Tibial artery (tissue), 4 donors: Measurements from ENCODE around the gene TCEA2.

Experiments
- DNase-seq, 2 donors: peaks; one replicate each; pipeline ENCODE4 v3.0.0-alpha.2; 2019
- H3K27ac ChIP-seq, 2 donors: fragments of 200-600 bp; sonication (generic) in 1 of 2; 1 replicate in 1 of 2; 2 replicates in 1 of 2; pipeline ENCODE4 v1.5.1; 2018 to 2019; ENCODE audit warnings: mild to moderate bottlenecking in 1 of 2
- H3K27me3 ChIP-seq, 2 donors: fragments of 200-600 bp; sonication (generic) in 1 of 2; one replicate each; pipeline versions ENCODE4 v1.5.1 to v1.6.0; 2016 to 2019
- H3K36me3 ChIP-seq, 3 donors: fragments of 200-600 bp; sonication (generic) in 2 of 3; one replicate each; pipeline ENCODE4 v1.5.1; 2016 to 2019; ENCODE audit warnings: mild to moderate bottlenecking in 2 of 3
- H3K4me1 ChIP-seq, 4 donors: fragments of 200-600 bp; sonication (generic) in 2 of 4; 1 replicate in 3 of 4; 2 replicates in 1 of 4; pipeline ENCODE4 v1.5.1; 2016 to 2019
- H3K4me3 ChIP-seq, 2 donors: fragments of 200-600 bp; sonication (generic) in 1 of 2; 1 replicate in 1 of 2; 2 replicates in 1 of 2; pipeline ENCODE4 v1.5.1; 2018 to 2019; ENCODE audit warnings: mild to moderate bottlenecking in 2 of 2
- H3K9me3 ChIP-seq, 3 donors: fragments of 200-600 bp; sonication (generic) in 1 of 3; one replicate each; pipeline ENCODE4 v1.5.1; 2016 to 2019
- intact Hi-C: fragments of 100-400 bp; cut with DNase I; formaldehyde crosslinking; loops from one replicate; pipeline ENCODE4 v1.15.0; 2023; ENCODE audit warnings: low total_unique reads
- TF ChIP-seq, protein P1 (sequence below), 2 experiments: fragments of 200-600 bp in 1 of 2; fragments of 450-650 bp in 1 of 2; IDR thresholded peaks; one replicate each; pipeline ENCODE4 v1.5.1; 2017 to 2019; ENCODE audit warnings: antibody characterized with exemption in 2 of 2, mild to moderate bottlenecking in 1 of 2, moderate library complexity in 1 of 2

Gene TCEA2

DNA sequence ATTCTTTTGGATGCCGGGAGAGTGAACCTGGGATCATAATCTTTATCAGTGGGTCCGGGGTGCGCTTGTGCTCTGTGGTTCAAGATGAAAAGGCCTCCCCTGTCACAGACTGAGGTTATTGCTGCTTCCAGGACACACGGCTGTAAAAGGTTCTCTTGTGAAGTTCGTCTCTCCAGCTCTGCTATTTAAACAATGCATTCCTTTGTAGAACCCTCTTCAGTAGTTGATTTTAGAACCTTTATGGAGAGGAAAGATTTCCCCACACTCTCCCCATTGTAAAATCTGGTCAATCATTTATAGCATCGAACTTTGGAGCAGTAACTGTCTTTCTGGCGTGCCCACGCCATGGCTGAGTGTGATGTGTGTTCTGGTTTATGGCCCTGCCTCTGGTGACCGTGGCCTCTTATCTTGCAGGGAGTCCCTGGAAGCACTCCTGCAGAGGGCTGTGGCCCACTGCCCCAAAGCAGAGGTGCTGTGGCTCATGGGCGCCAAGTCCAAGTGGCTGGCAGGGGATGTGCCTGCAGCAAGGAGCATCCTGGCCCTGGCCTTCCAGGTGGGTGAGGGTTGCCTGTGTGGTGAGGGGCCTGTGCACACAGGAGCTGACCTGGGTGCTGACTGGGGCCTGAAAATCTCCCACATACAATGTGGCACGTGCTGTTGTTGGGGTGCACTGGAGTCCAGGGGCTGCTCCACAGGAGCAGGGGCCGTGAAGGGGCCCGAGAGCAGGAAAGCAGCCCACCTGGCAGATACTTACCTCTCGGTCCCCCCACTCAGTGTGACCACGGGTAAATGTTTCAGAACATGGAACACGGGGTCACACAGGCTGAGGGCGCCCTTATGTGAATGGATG, 38.6 kb upstream of the TCEA2 start:
- Histone ChIP-seq H3K27ac (no peak overlapping the region), H3K4me1 (no peaks in the 10 kb centered on the region), H3K4me3 (no peak overlapping the region), H3K9me3 (no peaks in the 10 kb centered on the region), H3K36me3 (peaks cover 92 to 100% (median 97%) of the 10 kb centered on the region in 3 donors), H3K27me3 (no peaks in the 10 kb centered on the region)
- no peak for DNase-seq
- intact Hi-C loops: no loop called here
- TF ChIP-seq, protein P1, sequence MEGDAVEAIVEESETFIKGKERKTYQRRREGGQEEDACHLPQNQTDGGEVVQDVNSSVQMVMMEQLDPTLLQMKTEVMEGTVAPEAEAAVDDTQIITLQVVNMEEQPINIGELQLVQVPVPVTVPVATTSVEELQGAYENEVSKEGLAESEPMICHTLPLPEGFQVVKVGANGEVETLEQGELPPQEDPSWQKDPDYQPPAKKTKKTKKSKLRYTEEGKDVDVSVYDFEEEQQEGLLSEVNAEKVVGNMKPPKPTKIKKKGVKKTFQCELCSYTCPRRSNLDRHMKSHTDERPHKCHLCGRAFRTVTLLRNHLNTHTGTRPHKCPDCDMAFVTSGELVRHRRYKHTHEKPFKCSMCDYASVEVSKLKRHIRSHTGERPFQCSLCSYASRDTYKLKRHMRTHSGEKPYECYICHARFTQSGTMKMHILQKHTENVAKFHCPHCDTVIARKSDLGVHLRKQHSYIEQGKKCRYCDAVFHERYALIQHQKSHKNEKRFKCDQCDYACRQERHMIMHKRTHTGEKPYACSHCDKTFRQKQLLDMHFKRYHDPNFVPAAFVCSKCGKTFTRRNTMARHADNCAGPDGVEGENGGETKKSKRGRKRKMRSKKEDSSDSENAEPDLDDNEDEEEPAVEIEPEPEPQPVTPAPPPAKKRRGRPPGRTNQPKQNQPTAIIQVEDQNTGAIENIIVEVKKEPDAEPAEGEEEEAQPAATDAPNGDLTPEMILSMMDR (IDR thresholded peaks at IDR 0.05): no peak

DNA sequence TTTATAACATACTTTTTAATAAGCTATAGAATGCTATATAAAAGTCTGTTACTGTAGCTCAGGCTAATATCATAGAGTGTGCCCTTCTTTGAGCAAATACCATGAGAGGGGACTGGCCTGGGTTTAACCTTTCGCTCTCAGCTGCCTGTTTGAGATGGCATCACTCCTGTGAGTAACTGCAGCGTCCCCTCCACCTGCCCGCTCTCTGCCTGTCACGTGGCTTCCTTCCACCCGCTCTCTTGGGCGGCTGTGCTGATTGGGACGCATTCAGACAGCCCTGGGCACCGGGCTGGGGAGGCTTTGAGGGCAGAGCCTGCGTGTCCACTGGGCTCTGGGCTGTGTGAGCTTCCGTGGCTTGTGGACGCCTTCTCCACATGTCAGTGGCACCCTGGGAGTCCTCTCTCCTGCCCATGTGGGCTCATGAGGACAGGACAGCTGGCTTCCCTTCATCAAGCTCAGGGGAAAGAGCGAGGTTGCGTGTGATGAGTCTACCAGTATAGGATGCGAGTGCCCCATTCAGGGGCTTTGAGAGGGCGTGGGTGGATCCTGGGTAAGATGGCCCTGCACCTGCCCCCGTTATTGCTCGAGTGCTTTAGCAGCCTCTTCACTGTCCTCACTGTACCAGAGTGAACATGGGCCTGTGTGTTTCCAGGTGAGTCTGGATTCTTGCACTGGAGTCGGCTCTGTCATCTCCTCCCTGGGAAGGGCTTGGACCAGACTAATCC, 37.7 kb upstream of the TCEA2 start:
- TF ChIP-seq, protein P1 (IDR thresholded peaks at IDR 0.05): no peak
- no peak overlapping the region for H3K4me3 ChIP-seq
- no peak overlapping the region for H3K27ac ChIP-seq
- DNase-seq: no peak
- H3K9me3 ChIP-seq: no peaks in the 10 kb centered on the region
- H3K4me1 ChIP-seq: no peaks in the 10 kb centered on the region
- intact Hi-C loops: no loop called here
- H3K27me3 ChIP-seq: no peaks in the 10 kb centered on the region
- peaks cover 92 to 100% (median 97%) of the 10 kb centered on the region in 3 donors for H3K36me3 ChIP-seq

DNA sequence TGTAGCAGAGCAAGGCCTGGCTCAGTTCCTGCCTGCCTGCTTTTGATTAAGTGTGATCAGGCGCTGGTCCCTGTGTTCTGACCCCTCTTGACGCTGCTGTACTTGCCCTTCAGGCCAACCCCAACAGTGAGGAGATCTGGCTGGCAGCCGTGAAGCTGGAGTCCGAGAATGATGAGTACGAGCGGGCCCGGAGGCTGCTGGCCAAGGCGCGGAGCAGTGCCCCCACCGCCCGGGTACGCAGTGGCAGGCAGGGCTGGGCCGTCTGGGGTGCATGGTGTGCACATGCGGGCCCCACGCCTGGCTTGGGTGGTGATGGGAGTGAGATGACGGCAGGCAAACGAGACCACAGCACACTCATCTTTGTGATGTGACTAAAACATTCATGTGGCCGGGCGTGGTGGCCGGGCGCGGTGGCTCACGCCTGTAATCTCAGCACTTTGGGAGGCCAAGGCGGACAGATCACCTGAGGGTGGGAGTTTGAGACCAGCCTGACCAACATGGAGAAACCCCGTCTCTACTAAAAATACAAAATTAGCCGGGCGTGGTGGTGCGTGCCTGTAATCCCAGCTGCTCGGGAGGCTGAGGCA, 37.1 kb upstream of the TCEA2 start:
- intact Hi-C loops: no loop called here
- Histone ChIP-seq H3K36me3 (peaks cover 95 to 100% (median 99%) of the 10 kb centered on the region in 3 donors), H3K9me3 (no peaks in the 10 kb centered on the region), H3K4me1 (no peaks in the 10 kb centered on the region), H3K27ac (no peak overlapping the region), H3K4me3 (no peak overlapping the region), H3K27me3 (no peaks in the 10 kb centered on the region)
- no peak for DNase-seq
- TF ChIP-seq, protein P1 (IDR thresholded peaks at IDR 0.05): no peak

DNA sequence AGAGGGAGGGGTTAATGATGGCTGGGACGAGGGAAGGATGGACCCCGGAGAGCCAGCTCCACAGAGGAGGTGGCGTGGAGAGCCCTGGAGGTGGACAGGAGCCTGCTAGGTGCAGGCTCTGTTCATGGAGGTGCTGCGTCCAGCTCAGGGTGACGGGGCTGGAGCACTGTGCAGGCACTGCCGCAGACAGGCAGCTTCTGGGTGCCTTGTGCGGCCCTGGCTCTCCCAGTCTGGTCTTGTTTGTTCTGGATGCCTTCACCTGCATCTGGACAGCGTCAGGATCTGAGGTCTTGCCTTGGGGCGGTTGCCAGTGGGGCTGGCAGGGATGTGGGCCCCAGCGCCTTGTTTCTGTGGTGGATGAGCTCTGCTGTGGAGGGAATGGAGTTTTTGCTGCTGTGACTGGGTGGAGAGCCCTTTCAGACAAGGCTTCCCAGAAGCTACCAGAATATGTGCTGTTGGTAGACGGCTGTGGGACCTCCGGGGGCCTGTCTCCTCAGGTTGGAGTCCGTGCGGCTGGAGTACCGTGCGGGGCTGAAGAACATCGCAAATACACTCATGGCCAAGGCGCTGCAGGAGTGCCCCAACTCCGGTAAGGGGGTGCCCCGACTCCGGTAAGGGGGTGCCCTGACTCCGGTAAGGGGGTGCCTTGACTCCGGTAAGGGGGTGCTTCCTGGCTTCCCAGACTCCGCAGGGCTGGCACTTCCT, 34.9 kb upstream of the TCEA2 start:
- no peak overlapping the region for H3K4me3 ChIP-seq
- TF ChIP-seq, protein P1 (IDR thresholded peaks at IDR 0.05): no peak
- intact Hi-C loops: no loop called here
- no peaks in the 10 kb centered on the region for H3K4me1 ChIP-seq
- no peak overlapping the region for H3K27ac ChIP-seq
- no peaks in the 10 kb centered on the region for H3K27me3 ChIP-seq
- no peaks in the 10 kb centered on the region for H3K9me3 ChIP-seq
- H3K36me3 ChIP-seq: peaks cover 93 to 100% (median 100%) of the 10 kb centered on the region in 3 donors
- DNase-seq: no peak
